H9 (cell line): ENCODE measurements around the gene HSPBP1. TPM values are rescaled to one million over a fixed set of nuclear protein-coding genes. Genes with fewer than 3 reads are reported as not detected.

Experiments used
- DNase-seq: peaks from one replicate; pipeline ENCODE4 v3.0.0-alpha.2; 2017
- H2AFZ ChIP-seq: one replicate; pipeline ENCODE4 v1.6.1; 2013; ENCODE audit warnings: mild to moderate bottlenecking, low read length, control low read depth, moderate library complexity
- H2AK5ac ChIP-seq: 2 replicates; pipeline ENCODE4 v1.6.1; 2013; ENCODE audit warnings: low read length, control low read depth, mixed read lengths; ENCODE audit not compliant: insufficient read length
- H2BK120ac ChIP-seq: one replicate; pipeline ENCODE4 v1.6.1; 2013; ENCODE audit warnings: low read depth, mild to moderate bottlenecking, low read length, control low read depth, inconsistent platforms; ENCODE audit not compliant: poor library complexity, severe bottlenecking
- H2BK12ac ChIP-seq: 2 replicates; pipeline ENCODE4 v1.6.1; 2013; ENCODE audit warnings: low read length, control low read depth, mixed read lengths, low read depth; ENCODE audit not compliant: insufficient read length
- H2BK15ac ChIP-seq: 2 replicates; pipeline ENCODE4 v1.6.1; 2013; ENCODE audit warnings: low read depth, low read length, control low read depth
- H2BK20ac ChIP-seq: one replicate; pipeline ENCODE4 v1.6.1; 2013; ENCODE audit warnings: low read depth, mild to moderate bottlenecking, low read length, control low read depth, inconsistent platforms; ENCODE audit not compliant: poor library complexity, severe bottlenecking
- H2BK5ac ChIP-seq: 2 replicates; pipeline ENCODE4 v1.6.1; 2013; ENCODE audit warnings: low read length, control low read depth, mixed read lengths; ENCODE audit not compliant: insufficient read length
- H3K14ac ChIP-seq: 2 replicates; pipeline ENCODE4 v1.6.1; 2013; ENCODE audit warnings: low read length, control low read depth; ENCODE audit not compliant: insufficient read depth
- H3K18ac ChIP-seq: 2 replicates; pipeline ENCODE4 v1.6.1; 2013; ENCODE audit warnings: low read depth, mild to moderate bottlenecking, mixed read lengths, low read length, control low read depth; ENCODE audit not compliant: insufficient read length
- H3K23ac ChIP-seq: 2 replicates; pipeline ENCODE4 v1.6.1; 2013; ENCODE audit warnings: low read length, control low read depth, mixed read lengths, low read depth; ENCODE audit not compliant: insufficient read length
- H3K23me2 ChIP-seq: 2 replicates; pipeline ENCODE4 v1.6.1; 2013; ENCODE audit warnings: low read depth, mild to moderate bottlenecking, mixed read lengths, low read length, control low read depth; ENCODE audit not compliant: insufficient read length, poor library complexity, severe bottlenecking
- H3K27ac ChIP-seq: 2 replicates; pipeline ENCODE4 v1.5.1; 2013; ENCODE audit warnings: low read length, control low read depth, mixed read lengths, low read depth; ENCODE audit not compliant: insufficient read length
- H3K27me3 ChIP-seq: 2 replicates; pipeline ENCODE4 v1.6.1; 2013; ENCODE audit warnings: low read length, control low read depth, inconsistent platforms; ENCODE audit not compliant: insufficient read depth
- H3K4ac ChIP-seq: 2 replicates; pipeline ENCODE4 v1.6.1; 2013; ENCODE audit warnings: low read depth, mild to moderate bottlenecking, control low read depth, inconsistent platforms, low read length, moderate library complexity
- H3K4me1 ChIP-seq: 2 replicates; pipeline ENCODE4 v1.6.1; 2013; ENCODE audit warnings: low read length, control low read depth, inconsistent platforms; ENCODE audit not compliant: insufficient read depth
- H3K4me2 ChIP-seq: 2 replicates; pipeline ENCODE4 v1.6.1; 2013; ENCODE audit warnings: low read length, control low read depth, mixed read lengths; ENCODE audit not compliant: insufficient read length, insufficient read depth
- H3K56ac ChIP-seq: 2 replicates; pipeline ENCODE4 v1.6.1; 2013; ENCODE audit warnings: low read depth, mild to moderate bottlenecking, mixed read lengths, low read length, control low read depth; ENCODE audit not compliant: insufficient read length
- H3K79me1 ChIP-seq: 2 replicates; pipeline ENCODE4 v1.6.1; 2013; ENCODE audit warnings: low read depth, mild to moderate bottlenecking, moderate library complexity, low read length, control low read depth, inconsistent platforms; ENCODE audit not compliant: insufficient read depth, poor library complexity, severe bottlenecking
- H3K79me2 ChIP-seq: 2 replicates; pipeline ENCODE4 v1.6.1; 2013; ENCODE audit warnings: low read length, control low read depth, inconsistent platforms; ENCODE audit not compliant: insufficient read depth
- H3K9ac ChIP-seq: 2 replicates; pipeline ENCODE4 v1.6.1; 2013; ENCODE audit warnings: low read length, control low read depth, mixed read lengths; ENCODE audit not compliant: insufficient read length; ENCODE audit errors: extremely low read depth
- H3K9me3 ChIP-seq: one replicate; pipeline ENCODE4 v1.6.1; 2013; ENCODE audit warnings: low read depth, low read length, inconsistent platforms; ENCODE audit not compliant: control insufficient read depth
- H3T11ph ChIP-seq: one replicate; pipeline ENCODE4 v1.6.1; 2013; ENCODE audit warnings: mild to moderate bottlenecking, low read length, control low read depth, inconsistent platforms
- H4K20me1 ChIP-seq: one replicate; pipeline ENCODE4 v1.6.1; 2013; ENCODE audit not compliant: control insufficient read depth, insufficient read length, insufficient read depth
- H4K5ac ChIP-seq: 2 replicates; pipeline ENCODE4 v1.6.1; 2013; ENCODE audit warnings: low read depth, mild to moderate bottlenecking, mixed read lengths, low read length, control low read depth; ENCODE audit not compliant: insufficient read length
- H4K8ac ChIP-seq: replicated peaks from 2 replicates; pipeline ENCODE4 v1.6.1; 2013; ENCODE audit warnings: low read length, control low read depth, mixed read lengths, low read depth; ENCODE audit not compliant: insufficient read length
- H4K91ac ChIP-seq: 2 replicates; pipeline ENCODE4 v1.6.1; 2013; ENCODE audit warnings: low read depth, mild to moderate bottlenecking, moderate library complexity, mixed read lengths, low read length, control low read depth; ENCODE audit not compliant: insufficient read length
- H3K27ac Mint-ChIP-seq, 3 experiments: 2 replicates in 2 of 3; 3 replicates in 1 of 3; pipeline ENCODE4 v1.8.0; 2020 to 2021; ENCODE audit warnings: mixed read lengths in 3 of 3, mild to moderate bottlenecking in 1 of 3, moderate library complexity in 1 of 3
- H3K27me3 Mint-ChIP-seq: 2 replicates; pipeline ENCODE4 v1.8.0; 2021; ENCODE audit warnings: low read depth, mild to moderate bottlenecking, moderate library complexity, mixed read lengths
- H3K36me3 Mint-ChIP-seq, 3 experiments: 2 replicates in 2 of 3; 3 replicates in 1 of 3; pipeline ENCODE4 v1.8.0; 2020 to 2021; ENCODE audit warnings: low read depth in 3 of 3, mixed read lengths in 3 of 3; ENCODE audit not compliant: insufficient read depth in 1 of 3
- H3K4me1 Mint-ChIP-seq, 2 experiments: 2 replicates each; pipeline ENCODE4 v1.8.0; 2020; ENCODE audit warnings: mixed read lengths in 2 of 2
- H3K4me3 Mint-ChIP-seq, 2 experiments: 2 replicates in 1 of 2; 3 replicates in 1 of 2; pipeline ENCODE4 v1.8.0; 2020 to 2021; ENCODE audit warnings: mild to moderate bottlenecking in 2 of 2, mixed read lengths in 2 of 2, moderate library complexity in 1 of 2
- H3K9me3 Mint-ChIP-seq, 2 experiments: 2 replicates in 1 of 2; 3 replicates in 1 of 2; pipeline ENCODE4 v1.8.0; 2020; ENCODE audit warnings: mild to moderate bottlenecking in 2 of 2, mixed read lengths in 2 of 2, moderate library complexity in 1 of 2
- CTCF ChIP-seq: fragments of 200-600 bp; sonication (generic); conservative IDR thresholded peaks from 3 replicates; pipeline ENCODE4 v1.8.0; 2021; ENCODE audit warnings: antibody characterized with exemption, mild to moderate bottlenecking
- WGBS: extraction: QIAGEN DNeasy Blood & Tissue Kit; methylation state at CpG from one replicate; pipeline ENCODE4 v1.1.7; 2013; ENCODE audit warnings: missing lambda C conversion rate, low lambda C conversion rate, mixed read lengths; ENCODE audit not compliant: insufficient read length; ENCODE audit errors: extremely low coverage; 5-methylcytosine and 5-hydroxymethylcytosine counted together
- total RNA-seq: library from RNA; stranded (reverse); gene quantifications from 2 replicates; pipeline ENCODE4 v1.2.1, GENCODE V29; 2021

Gene HSPBP1
- total RNA-seq, 1 experiment from 2014 or later = 47.4 TPM

GRCh38 chr19:55229145-55229788 lies 50.6 kb downstream of the HSPBP1 start:
- no peaks in the 10 kb centered on the region for H3K79me1 ChIP-seq
- Mint-ChIP-seq H3K27ac (no peak overlapping the region), H3K36me3 (peaks cover 10 to 38% (median 37%) of the 10 kb centered on the region in 3 experiments; a peak in 6 of 7 replicates), H3K4me3 (no peak overlapping the region), H3K4me1 (peaks cover 0 to 6% of the 10 kb centered on the region in 2 experiments; a peak in 2 of 4 replicates), H3K9me3 (no peaks in the 10 kb centered on the region), H3K27me3 (no peaks in the 10 kb centered on the region; the same call in 1 of the 2 replicates)
- no peak overlapping the region for H3K14ac ChIP-seq
- no peak for DNase-seq
- H3K4ac ChIP-seq = no peak overlapping the region
- no peaks in the 10 kb centered on the region for H3K79me2 ChIP-seq
- TF ChIP-seq CTCF = no peak
- no peak overlapping the region for H3K27ac ChIP-seq
- H3K9me3 ChIP-seq = no peaks in the 10 kb centered on the region
- H2BK120ac ChIP-seq = no peak overlapping the region
- no peaks in the 10 kb centered on the region for H3K4me1 ChIP-seq
- H2BK12ac ChIP-seq = no peak overlapping the region
- WGBS = no CpG with 5 or more reads among the region's 18 CpGs
- H4K20me1 ChIP-seq = no peaks in the 10 kb centered on the region
- H4K8ac ChIP-seq = no peak overlapping the region
- H3K23ac ChIP-seq = no peak overlapping the region
- no peak overlapping the region for H2BK20ac ChIP-seq
- H3K27me3 ChIP-seq = no peaks in the 10 kb centered on the region
- H2AK5ac ChIP-seq = no peak overlapping the region
- no peaks in the 10 kb centered on the region for H3K23me2 ChIP-seq
- no peak overlapping the region for H2AFZ ChIP-seq
- H2BK15ac ChIP-seq = no peak overlapping the region
- no peak overlapping the region for H3K18ac ChIP-seq
- no peak overlapping the region for H3T11ph ChIP-seq
- H3K9ac ChIP-seq = no peak overlapping the region
- H4K5ac ChIP-seq = no peak overlapping the region
- H3K4me2 ChIP-seq = no peak overlapping the region
- H4K91ac ChIP-seq = no peak overlapping the region
- H2BK5ac ChIP-seq = no peak overlapping the region
- H3K56ac ChIP-seq = no peak overlapping the region
